HUES6 (cell line): ENCODE results near the gene FSIP1.

Source experiments
- H3K27ac ChIP-seq: 2 replicates; pipeline ENCODE4 v1.7.0; 2013; ENCODE audit warnings: low read depth, mild to moderate bottlenecking, low read length, inconsistent platforms
- H3K27me3 ChIP-seq: 2 replicates; pipeline ENCODE4 v1.6.1; 2013; ENCODE audit warnings: low read length; ENCODE audit not compliant: control insufficient read depth, insufficient read depth
- H3K36me3 ChIP-seq: 2 replicates; pipeline ENCODE4 v1.6.1; 2013; ENCODE audit warnings: low read length; ENCODE audit not compliant: control insufficient read depth, insufficient read depth
- H3K4me1 ChIP-seq: 2 replicates; pipeline ENCODE4 v1.6.1; 2013; ENCODE audit warnings: low read length; ENCODE audit not compliant: control insufficient read depth, insufficient read depth
- H3K4me3 ChIP-seq: 2 replicates; pipeline ENCODE4 v1.5.1; 2013; ENCODE audit warnings: low read depth, low read length
- H3K9ac ChIP-seq: one replicate; pipeline ENCODE4 v1.6.1; 2013; ENCODE audit warnings: mild to moderate bottlenecking, low read length
- H3K9me3 ChIP-seq: 2 replicates; pipeline ENCODE4 v1.6.1; 2013; ENCODE audit warnings: low read depth, low read length; ENCODE audit not compliant: control insufficient read depth, insufficient read depth

Gene FSIP1

DNA sequence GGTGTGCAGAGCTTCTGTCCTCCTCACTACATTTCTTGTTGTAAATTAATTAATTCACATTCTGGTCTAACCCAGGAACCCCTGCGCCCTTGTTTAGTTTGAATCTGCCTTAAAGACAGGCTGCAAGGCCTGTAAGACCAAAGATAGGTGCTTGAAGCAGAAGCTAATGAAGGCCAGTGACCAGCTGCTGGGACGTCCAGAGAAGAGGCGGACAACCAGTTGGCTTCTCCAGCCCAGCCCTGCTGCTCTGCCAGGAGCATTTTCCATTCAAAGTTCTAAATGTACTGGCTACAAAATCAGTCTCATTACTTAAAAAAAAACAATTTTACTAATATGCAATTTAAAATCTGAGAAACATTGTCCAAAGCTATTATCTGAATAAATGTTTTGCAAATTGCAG lies 43.6 kb downstream of the FSIP1 start:
- H3K4me1 ChIP-seq: no peaks in the 10 kb centered on the region
- H3K9ac ChIP-seq: no peak overlapping the region
- H3K27me3 ChIP-seq: no peaks in the 10 kb centered on the region
- no peaks in the 10 kb centered on the region for H3K9me3 ChIP-seq
- no peaks in the 10 kb centered on the region for H3K36me3 ChIP-seq
- no peak overlapping the region for H3K27ac ChIP-seq
- no peak overlapping the region for H3K4me3 ChIP-seq

DNA sequence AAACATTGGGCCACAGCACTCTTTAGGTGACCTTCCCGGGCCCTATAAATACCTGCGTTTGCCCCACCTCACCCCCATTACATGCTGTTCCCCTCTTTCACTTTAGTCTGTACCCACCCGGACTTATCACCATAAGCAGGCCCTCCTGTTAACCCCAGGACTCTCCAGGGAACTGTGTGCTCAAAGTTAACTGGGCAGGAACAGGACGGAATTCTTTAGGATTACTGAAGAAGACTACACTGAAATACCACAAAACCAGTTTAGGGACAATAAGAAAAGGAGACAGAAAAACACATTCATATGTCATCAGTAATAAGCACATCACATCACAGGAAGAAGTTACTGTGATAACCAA lies 45.5 kb downstream of the FSIP1 start:
- H3K4me1 ChIP-seq: no peaks in the 10 kb centered on the region
- H3K4me3 ChIP-seq: no peak overlapping the region
- no peak overlapping the region for H3K27ac ChIP-seq
- no peak overlapping the region for H3K9ac ChIP-seq
- no peaks in the 10 kb centered on the region for H3K27me3 ChIP-seq
- H3K36me3 ChIP-seq: no peaks in the 10 kb centered on the region
- no peaks in the 10 kb centered on the region for H3K9me3 ChIP-seq

DNA sequence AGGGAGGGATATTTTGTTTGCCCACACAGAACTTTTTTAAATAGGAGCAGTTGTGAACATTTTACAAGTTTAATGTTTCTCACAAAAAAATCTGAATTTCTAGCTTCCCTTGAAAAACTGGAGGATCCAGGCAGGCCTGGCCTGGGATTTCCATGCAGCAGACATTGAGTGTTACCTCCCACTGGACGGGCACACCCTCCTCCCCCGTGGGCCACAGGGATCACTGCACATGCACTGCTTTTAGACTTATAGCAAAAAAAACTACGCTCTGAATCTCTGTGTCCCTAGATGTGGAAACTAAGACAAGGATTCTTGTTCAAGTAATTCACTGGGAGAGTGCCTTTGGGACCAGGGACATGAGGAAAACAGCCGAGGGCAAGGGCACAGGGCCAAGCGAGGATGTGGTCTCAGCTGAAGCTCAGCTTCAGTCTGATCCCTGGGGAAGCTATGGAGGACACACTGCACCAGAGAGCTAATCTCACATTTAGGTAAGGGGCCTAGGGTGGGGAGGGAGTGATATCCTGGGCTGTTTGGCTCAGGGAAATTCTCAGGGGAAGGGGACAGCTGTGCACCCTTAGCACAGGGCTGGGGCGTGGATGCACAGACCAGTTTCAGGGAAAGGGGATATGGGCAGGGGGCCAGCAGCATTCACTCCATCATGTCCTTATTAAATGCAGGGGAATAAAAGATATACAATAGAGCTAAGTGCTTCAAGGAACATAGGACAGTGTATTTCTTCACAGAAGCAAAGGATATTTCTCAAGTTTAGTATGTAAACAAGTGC lies 46.0 kb downstream of the FSIP1 start:
- Histone ChIP-seq H3K4me1 (no peaks in the 10 kb centered on the region), H3K27me3 (no peaks in the 10 kb centered on the region), H3K36me3 (no peaks in the 10 kb centered on the region), H3K9ac (no peak overlapping the region), H3K27ac (no peak overlapping the region), H3K9me3 (no peaks in the 10 kb centered on the region), H3K4me3 (no peak overlapping the region)

DNA sequence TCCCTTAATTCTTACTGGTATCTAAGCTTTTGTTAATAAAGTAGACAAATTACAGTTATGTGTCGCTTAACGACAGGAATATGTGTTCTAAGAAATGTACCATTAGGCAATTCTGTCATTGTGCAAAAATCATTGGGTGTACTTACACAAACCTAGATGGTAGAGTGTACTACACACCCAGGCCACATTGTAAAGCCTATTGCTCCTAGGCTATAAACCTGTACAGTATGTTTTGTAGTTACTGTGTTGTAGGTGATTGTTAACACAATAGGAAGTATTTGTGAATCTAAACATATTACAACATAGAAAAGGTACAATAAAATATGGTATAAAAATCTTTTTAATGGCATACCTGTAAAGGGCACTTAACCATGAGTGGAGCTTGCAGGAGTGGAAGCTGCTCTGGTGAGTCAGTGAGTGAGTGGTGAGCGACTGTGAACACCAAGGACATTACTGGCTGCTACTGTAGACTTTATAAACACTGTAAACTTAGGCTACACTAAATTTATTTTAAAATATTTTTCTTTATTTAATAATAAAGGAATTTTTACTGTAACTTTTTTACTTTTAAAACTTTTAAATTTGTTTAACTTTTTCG lies 47.4 kb downstream of the FSIP1 start:
- Histone ChIP-seq H3K9ac (no peak overlapping the region), H3K36me3 (no peaks in the 10 kb centered on the region), H3K27me3 (no peaks in the 10 kb centered on the region), H3K4me3 (no peak overlapping the region), H3K9me3 (no peaks in the 10 kb centered on the region), H3K4me1 (no peaks in the 10 kb centered on the region), H3K27ac (no peak overlapping the region)

DNA sequence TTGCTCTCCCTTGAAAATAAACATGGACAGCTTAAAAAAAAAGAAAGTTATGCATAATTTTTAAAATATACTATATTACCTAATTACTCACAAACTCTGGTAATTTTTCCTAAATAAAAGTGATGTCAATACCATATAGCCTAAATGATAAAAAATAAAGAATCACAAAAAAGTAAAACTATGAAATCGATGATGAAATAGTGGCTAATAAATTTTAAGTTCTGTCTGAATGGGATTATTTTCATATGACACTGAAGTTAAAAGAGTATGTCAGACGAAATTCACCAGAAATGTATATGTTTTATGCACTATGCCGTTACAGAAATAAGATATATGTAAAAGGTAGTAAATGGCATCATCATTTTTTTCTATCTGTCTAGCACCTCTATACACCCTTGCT lies 51.4 kb downstream of the FSIP1 start:
- Histone ChIP-seq H3K9ac (no peak overlapping the region), H3K27me3 (no peaks in the 10 kb centered on the region), H3K27ac (no peak overlapping the region), H3K4me1 (no peaks in the 10 kb centered on the region), H3K36me3 (no peaks in the 10 kb centered on the region), H3K9me3 (no peaks in the 10 kb centered on the region), H3K4me3 (no peak overlapping the region)

DNA sequence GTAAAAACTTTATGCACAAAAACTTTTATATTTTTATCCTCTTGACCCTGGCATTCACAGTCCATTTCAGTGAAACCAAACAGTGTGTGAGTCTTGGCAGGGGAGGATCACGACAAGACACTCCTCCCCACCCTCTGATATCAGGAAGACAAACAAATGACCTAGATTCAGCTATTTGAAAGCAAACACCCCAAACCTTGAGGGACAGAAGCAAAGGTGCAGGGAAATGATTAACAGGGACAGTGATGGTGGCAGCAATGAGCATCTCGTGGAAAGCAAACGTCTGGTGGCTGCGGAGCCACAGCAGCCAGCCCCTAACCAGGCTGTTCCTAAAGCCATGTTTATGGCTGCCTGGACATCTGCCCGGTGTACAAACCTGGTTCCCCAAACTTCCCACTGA lies 52.1 kb downstream of the FSIP1 start:
- Histone ChIP-seq H3K4me1 (no peaks in the 10 kb centered on the region), H3K36me3 (no peaks in the 10 kb centered on the region)

DNA sequence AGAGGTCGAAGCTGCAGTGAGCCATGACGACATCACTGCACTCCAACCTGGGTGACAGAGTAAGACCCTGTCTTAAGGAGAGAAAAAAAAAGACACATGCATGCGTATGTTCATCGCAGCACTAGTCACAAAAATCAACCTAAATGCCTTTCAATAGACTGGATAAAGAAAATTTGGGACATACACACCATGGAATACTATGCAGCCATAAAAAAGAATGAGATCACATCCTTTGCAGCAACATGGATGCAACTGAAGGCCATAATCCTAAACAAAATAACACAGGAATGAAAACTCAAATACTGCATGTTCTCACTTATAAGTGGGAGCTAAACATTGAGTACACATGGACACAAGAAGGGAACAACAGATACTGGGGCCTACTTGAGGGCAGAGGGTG lies 53.1 kb downstream of the FSIP1 start:
- no peak overlapping the region for H3K9ac ChIP-seq
- H3K36me3 ChIP-seq: no peaks in the 10 kb centered on the region
- H3K27me3 ChIP-seq: no peaks in the 10 kb centered on the region
- H3K27ac ChIP-seq: no peak overlapping the region
- no peaks in the 10 kb centered on the region for H3K9me3 ChIP-seq
- H3K4me1 ChIP-seq: no peaks in the 10 kb centered on the region
- no peak overlapping the region for H3K4me3 ChIP-seq

More for the DNA sequence above, 52.1 kb downstream of the FSIP1 start:
- no peak overlapping the region for H3K27ac ChIP-seq
- no peaks in the 10 kb centered on the region for H3K27me3 ChIP-seq
- H3K9me3 ChIP-seq: no peaks in the 10 kb centered on the region
- no peak overlapping the region for H3K9ac ChIP-seq
- no peak overlapping the region for H3K4me3 ChIP-seq

DNA sequence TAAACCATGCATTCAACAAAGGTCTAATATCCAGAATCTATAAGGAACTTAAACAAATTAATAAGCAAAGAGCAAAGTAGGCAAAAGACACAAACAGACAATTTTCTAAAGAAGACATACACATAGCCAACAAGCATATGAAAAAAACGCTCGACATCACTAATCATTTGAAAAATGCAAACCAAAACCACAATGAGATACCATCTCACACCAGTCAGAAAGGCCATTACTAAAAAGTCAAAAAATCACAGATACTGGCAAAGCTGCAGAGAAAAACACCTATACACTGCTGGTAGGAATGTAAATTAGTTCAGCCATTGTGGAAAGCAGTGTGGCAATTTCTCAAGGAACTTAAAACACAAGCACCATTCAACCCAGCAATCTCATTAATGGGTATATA lies 53.8 kb downstream of the FSIP1 start:
- Histone ChIP-seq H3K4me3 (no peak overlapping the region), H3K36me3 (no peaks in the 10 kb centered on the region), H3K9ac (no peak overlapping the region), H3K9me3 (no peaks in the 10 kb centered on the region), H3K27me3 (no peaks in the 10 kb centered on the region), H3K27ac (no peak overlapping the region), H3K4me1 (no peaks in the 10 kb centered on the region)

DNA sequence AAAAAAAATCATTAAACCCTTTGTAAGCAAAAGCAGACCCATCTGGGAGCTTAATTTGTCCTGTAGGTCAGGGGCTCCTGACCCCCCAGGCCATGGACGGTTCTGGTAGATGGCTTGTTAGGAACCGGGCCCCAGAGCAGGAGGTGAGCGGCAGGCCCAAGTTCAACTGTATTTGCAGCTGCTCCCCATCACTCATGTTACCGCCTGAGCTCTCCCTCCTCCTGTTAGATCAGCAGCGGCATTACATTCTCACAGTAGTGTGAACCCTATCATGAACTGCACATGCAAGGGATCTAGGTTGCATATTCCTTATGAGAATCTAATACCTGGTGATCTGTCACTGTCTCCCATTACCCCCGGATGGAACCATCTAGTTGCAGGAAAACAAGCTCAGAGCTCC lies 60.7 kb downstream of the FSIP1 start:
- H3K9ac ChIP-seq: no peak overlapping the region
- H3K9me3 ChIP-seq: no peaks in the 10 kb centered on the region
- H3K27ac ChIP-seq: no peak overlapping the region
- no peak overlapping the region for H3K4me3 ChIP-seq
- no peaks in the 10 kb centered on the region for H3K4me1 ChIP-seq
- no peaks in the 10 kb centered on the region for H3K36me3 ChIP-seq
- H3K27me3 ChIP-seq: no peaks in the 10 kb centered on the region

DNA sequence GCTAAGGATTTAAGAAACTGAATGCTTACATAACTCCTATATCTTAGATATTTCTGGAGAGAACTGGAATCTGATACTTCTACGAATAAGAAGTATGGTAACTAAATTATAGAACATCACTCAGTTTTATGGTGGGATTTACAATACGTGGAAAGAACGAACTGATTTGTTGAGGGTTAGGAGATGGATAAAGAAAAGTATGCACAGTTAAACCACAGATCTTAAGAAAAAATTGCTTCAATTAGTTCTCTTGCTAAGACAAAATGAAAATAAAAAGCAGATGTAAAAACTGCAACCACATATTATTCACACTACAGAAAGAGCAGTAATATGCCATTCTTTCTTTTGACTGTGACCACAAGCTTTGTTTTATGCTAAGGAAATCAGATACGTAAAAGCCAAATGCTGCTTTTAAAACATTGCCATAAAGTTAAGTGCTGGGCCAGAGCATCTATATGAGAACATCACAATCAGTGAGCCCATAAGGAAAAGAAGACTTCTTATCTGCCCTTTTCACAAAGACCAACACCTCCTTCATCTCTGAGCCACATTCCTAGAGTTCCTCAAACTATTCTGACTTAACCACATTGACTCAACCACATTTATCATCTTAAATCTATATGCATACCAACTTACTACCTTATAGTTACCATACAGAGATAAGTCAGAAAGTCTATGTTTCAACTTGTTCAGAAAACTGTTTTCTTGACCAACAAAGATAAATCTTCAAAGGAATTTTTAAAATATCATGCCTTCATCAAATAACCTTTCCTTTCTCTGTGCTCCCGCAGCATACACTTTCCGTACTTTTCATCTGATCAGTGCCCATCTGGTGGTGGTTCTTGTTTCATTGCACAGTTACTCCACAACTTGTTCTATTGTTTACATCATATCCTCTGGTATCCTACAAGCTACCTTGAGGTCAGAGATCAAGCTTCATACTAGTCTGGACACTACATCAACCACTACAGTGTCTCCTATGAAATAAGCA lies 61.7 kb downstream of the FSIP1 start:
- Histone ChIP-seq H3K27me3 (no peaks in the 10 kb centered on the region), H3K4me1 (no peaks in the 10 kb centered on the region), H3K9ac (no peak overlapping the region), H3K27ac (no peak overlapping the region), H3K9me3 (no peaks in the 10 kb centered on the region), H3K4me3 (no peak overlapping the region), H3K36me3 (no peaks in the 10 kb centered on the region)

DNA sequence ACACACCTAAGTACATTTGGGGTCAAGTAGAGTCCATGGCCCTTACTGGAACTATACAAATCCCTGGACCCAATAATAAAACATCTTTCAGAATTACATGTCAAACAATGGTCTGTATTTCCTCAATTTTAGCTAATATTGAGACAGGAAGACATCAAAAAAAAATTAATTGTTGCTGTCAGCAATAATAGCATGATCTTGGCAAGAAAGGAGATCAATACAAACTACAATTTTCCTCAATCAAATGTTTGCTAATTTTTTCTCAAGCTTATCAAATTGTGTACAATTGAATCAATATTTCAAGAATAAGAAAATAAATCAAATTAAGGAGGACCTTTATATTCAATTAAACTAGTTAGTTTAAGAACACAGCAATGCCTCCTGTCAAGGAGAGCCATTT lies 62.6 kb downstream of the FSIP1 start:
- Histone ChIP-seq H3K4me1 (no peaks in the 10 kb centered on the region), H3K4me3 (no peak overlapping the region), H3K9ac (no peak overlapping the region), H3K27ac (no peak overlapping the region), H3K9me3 (no peaks in the 10 kb centered on the region), H3K36me3 (no peaks in the 10 kb centered on the region), H3K27me3 (no peaks in the 10 kb centered on the region)
